ENCODE measurements around the gene SLC6A7.
"Not testable (repeated sequence)": the region's sequence is repeated elsewhere in the genome, so short reads cannot be mapped to it uniquely, and the experiment has no call there.

SLC6A7 gene

DNA sequence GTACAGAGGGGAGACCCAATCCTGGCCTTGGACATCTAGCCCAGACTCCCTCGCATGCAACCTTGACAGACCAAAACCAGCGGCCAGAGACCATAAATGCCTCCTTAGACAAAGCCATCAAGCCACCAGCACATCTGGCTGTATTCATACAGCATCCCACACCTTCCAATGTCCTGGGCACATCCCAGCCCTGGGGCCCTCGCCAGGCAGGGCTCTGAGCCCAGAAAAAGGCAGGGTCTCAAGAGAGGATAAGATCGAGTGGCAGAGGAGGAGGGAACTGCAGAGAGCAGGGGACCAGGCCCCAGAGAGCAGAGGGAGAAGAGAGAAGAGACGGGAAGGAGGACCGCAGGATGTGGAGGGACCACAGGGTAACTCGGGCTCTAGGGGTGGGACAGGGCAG lies 54.3 kb downstream of the SLC6A7 start:
- no peaks in the 10 kb centered on the region for H3K27me3 ChIP-seq (ENCODE audit: insufficient read depth, low read depth, severe bottlenecking)
- TF ChIP-seq, protein P1, sequence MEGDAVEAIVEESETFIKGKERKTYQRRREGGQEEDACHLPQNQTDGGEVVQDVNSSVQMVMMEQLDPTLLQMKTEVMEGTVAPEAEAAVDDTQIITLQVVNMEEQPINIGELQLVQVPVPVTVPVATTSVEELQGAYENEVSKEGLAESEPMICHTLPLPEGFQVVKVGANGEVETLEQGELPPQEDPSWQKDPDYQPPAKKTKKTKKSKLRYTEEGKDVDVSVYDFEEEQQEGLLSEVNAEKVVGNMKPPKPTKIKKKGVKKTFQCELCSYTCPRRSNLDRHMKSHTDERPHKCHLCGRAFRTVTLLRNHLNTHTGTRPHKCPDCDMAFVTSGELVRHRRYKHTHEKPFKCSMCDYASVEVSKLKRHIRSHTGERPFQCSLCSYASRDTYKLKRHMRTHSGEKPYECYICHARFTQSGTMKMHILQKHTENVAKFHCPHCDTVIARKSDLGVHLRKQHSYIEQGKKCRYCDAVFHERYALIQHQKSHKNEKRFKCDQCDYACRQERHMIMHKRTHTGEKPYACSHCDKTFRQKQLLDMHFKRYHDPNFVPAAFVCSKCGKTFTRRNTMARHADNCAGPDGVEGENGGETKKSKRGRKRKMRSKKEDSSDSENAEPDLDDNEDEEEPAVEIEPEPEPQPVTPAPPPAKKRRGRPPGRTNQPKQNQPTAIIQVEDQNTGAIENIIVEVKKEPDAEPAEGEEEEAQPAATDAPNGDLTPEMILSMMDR (IDR thresholded peaks at IDR 0.05; ENCODE audit: low read depth, low read length), result no peak
- H3K36me3 ChIP-seq, result no peaks in the 10 kb centered on the region
- no peak overlapping the region for H3K27ac ChIP-seq
- H3K9me3 ChIP-seq (ENCODE audit: severe bottlenecking), result no peaks in the 10 kb centered on the region
- no peak overlapping the region for H3K4me3 ChIP-seq (ENCODE audit: low read depth, low read length)
- DNase-seq, result no peak

DNA sequence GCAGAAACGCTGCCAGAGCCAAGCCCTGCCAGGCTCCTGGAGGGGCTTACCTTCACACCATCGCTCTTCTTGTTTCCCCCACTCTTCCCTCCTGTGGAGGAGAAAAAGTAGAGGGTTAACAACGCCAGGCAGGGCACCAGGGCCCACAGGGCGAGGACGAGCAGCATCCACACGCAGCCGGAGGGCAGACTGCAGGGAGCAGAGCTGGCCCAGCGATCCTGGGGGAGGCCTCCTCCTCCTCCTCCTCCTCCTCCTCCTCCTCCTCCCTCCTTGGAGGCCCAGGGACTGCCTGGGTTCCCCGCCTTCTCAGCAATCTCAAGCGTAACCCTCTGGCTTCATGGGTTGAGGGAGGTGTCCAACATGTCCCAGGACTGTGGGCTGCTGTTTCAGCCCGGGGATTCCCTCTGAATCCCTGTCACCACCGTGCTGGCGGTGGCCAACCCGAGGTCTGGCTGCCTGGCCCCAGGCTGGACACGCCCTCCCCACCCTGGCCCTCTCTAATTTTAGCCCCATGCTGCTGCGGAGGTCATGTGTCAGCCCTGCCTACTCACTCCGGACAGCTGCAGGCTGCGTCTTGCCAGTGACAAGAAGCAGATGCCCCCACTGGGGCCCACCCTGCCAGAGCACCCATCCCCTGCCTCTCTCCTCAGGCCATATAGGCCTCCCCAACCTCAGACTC lies 55.4 kb downstream of the SLC6A7 start:
- TF ChIP-seq, protein P1 (IDR thresholded peaks at IDR 0.05; ENCODE audit: low read depth, low read length), result no peak
- DNase-seq, result no peak
- Histone ChIP-seq H3K4me3 (ENCODE audit: low read depth, low read length) (no peak overlapping the region), H3K27me3 (ENCODE audit: insufficient read depth, low read depth, severe bottlenecking) (no peaks in the 10 kb centered on the region), H3K27ac (no peak overlapping the region), H3K9me3 (ENCODE audit: severe bottlenecking) (no peaks in the 10 kb centered on the region), H3K36me3 (no peaks in the 10 kb centered on the region)

DNA sequence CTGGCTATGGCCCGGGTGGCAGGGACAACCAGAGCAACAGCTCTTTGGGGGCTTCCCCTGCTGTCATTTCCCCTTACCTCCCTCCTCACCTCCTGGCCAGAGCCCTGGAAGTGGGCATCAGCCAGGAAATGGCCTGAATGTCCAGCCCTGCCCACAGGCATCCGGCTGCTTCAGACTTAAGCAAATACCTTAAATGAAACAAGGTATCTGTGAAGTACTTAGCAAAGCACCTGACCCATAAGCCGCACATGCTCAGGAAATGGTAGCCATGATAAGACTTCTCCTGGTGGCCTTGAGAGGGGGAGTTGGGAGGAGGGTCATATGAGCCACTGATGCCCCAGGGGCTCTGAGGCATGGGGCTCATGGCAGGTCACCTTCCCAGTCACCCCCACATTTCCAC lies 55.9 kb downstream of the SLC6A7 start:
- H3K27me3 ChIP-seq (ENCODE audit: insufficient read depth, low read depth, severe bottlenecking), result no peaks in the 10 kb centered on the region
- H3K4me3 ChIP-seq (ENCODE audit: low read depth, low read length), result no peak overlapping the region
- TF ChIP-seq, protein P1 (IDR thresholded peaks at IDR 0.05; ENCODE audit: low read depth, low read length), result no peak
- H3K36me3 ChIP-seq, result no peaks in the 10 kb centered on the region
- no peak overlapping the region for H3K27ac ChIP-seq
- no peak for DNase-seq
- H3K9me3 ChIP-seq (ENCODE audit: severe bottlenecking), result no peaks in the 10 kb centered on the region

DNA sequence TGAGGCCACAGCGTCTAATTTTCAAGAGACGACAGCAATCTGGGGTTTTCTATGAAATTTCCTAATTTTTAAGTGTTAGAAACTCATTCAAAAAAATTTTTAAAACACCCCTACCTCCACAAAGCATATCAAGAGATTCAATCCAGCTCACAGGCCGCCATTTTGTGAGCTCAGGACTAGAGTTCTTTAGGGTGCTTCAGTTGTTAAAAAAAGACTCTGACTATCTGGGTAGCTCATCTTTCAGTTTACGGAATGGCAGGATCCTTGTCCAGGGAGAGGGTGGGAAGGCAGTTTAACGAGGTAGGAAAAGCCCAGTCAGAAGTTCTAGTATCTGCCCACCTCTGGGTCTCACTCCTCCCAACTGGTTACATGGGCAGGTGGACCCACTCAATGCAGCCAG lies 56.6 kb downstream of the SLC6A7 start:
- no peaks in the 10 kb centered on the region for H3K36me3 ChIP-seq
- H3K27me3 ChIP-seq (ENCODE audit: insufficient read depth, low read depth, severe bottlenecking), result no peaks in the 10 kb centered on the region
- no peak overlapping the region for H3K4me3 ChIP-seq (ENCODE audit: low read depth, low read length)
- TF ChIP-seq, protein P1 (IDR thresholded peaks at IDR 0.05; ENCODE audit: low read depth, low read length), result no peak
- H3K9me3 ChIP-seq (ENCODE audit: severe bottlenecking), result no peaks in the 10 kb centered on the region
- no peak for DNase-seq
- no peak overlapping the region for H3K27ac ChIP-seq

DNA sequence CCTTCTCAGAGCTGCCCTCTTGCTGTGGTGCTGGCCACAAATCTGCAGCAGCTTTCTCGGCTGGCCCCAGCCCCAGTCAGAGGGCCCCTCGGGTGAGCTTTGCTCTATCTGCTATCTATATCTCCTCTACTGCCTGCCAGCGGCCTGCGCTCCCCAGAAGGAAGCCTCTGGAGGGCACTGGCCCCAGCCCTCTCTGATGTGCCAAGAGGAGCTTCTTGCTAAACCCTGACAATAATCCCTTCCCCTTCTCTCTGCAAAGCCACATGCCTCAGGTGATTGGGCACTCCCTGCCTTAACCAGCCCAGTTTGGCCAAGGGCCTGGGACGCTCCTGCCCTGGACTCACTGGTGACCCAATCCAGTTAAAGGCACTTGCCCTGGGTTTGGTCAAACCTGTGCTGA lies 57.0 kb downstream of the SLC6A7 start:
- Histone ChIP-seq H3K4me3 (ENCODE audit: low read depth, low read length) (no peak overlapping the region), H3K9me3 (ENCODE audit: severe bottlenecking) (no peaks in the 10 kb centered on the region), H3K27me3 (ENCODE audit: insufficient read depth, low read depth, severe bottlenecking) (no peaks in the 10 kb centered on the region), H3K36me3 (no peaks in the 10 kb centered on the region), H3K27ac (no peak overlapping the region)
- TF ChIP-seq, protein P1 (IDR thresholded peaks at IDR 0.05; ENCODE audit: low read depth, low read length), result no peak
- DNase-seq, result no peak

DNA sequence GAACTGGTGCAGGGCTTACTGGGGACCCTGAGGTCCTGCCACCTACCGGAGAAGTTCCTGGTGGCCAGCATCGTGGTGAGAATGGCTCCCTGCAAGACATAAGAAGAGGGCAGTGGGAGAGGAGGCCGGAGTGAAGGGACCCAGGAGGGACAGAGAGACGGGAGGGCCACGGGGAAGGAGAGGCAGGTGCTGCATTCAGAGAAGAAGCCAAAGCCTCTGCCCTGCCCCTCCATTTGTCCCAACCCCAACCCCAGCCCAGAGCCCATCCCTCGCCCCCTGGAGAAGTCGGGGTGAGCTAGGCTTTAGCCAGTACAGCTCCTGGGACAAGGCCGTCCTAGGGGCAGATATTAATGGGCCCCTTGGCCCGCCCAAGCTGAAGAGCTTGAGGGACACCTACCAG lies 57.9 kb downstream of the SLC6A7 start:
- TF ChIP-seq, protein P1 (IDR thresholded peaks at IDR 0.05; ENCODE audit: low read depth, low read length), result no peak
- no peaks in the 10 kb centered on the region for H3K27me3 ChIP-seq (ENCODE audit: insufficient read depth, low read depth, severe bottlenecking)
- DNase-seq, result no peak
- no peaks in the 10 kb centered on the region for H3K36me3 ChIP-seq
- H3K4me3 ChIP-seq (ENCODE audit: low read depth, low read length), result no peak overlapping the region
- H3K27ac ChIP-seq, result no peak overlapping the region
- no peaks in the 10 kb centered on the region for H3K9me3 ChIP-seq (ENCODE audit: severe bottlenecking)

DNA sequence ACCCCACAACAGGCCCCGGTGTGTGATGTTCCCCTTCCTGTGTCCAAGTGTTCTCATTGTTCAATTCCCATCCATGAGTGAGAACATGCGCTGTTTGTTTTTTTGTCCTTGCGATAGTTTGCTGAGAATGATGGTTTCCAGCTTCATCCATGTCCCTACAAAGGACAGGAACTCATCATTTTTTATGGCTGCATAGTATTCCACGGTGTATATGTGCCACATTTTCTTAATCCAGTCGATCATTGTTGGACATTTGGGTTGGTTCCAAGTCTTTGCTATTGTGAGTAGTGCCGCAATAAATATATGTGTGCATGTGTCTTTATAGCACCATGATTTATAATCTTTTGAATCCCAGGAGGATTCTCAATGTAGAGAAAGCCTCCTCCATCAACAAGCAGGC lies 58.6 kb downstream of the SLC6A7 start:
- not testable (repeated sequence) for H3K4me3 ChIP-seq (ENCODE audit: low read depth, low read length); DNase-seq; H3K27me3 ChIP-seq (ENCODE audit: insufficient read depth, low read depth, severe bottlenecking); H3K27ac ChIP-seq; H3K36me3 ChIP-seq; H3K9me3 ChIP-seq (ENCODE audit: severe bottlenecking)

Data from WERI-Rb-1 (cell line).